Stimulated activated CD8-positive, alpha-beta memory T cell treated with anti-CD3 and anti-CD28 coated beads, Interleukin-4, amount 100 ng/mL, for 24 hours (primary cell): ENCODE data around the gene LYRM9.
"Not testable (repeated sequence)": the region's sequence is repeated elsewhere in the genome, so short reads cannot be mapped to it uniquely, and the experiment has no call there.

Experiments
- DNase-seq: peaks from one replicate; pipeline ENCODE4 v3.0.0-alpha.2; 2020; ENCODE audit warnings: low read depth

The LYRM9 gene

GRCh38 chr17:27873746-27874145, 19.4 kb downstream of the LYRM9 start:
- DNase-seq: no peak

DNA sequence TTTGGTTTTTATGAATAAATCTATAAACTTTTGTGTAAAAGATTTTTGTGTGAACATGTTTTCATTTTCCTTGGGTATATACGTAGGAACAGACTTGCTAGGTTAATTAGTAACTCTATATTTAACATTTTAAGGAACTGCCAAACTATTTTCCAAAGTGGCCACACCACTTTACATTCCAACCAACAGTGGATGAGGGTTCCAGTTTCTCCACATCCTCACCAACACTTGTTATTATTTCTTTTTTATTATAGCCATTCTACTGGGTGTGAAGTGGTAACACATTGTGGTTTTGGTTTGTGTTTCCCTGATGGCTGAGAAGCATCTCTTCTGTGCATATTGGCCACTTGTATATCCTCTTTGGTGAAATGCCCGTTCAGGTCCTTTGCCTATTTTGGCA, 20.0 kb downstream of the LYRM9 start:
- no peak for DNase-seq

GRCh38 chr17:27872776-27873175, 20.4 kb downstream of the LYRM9 start:
- no peak for DNase-seq

DNA sequence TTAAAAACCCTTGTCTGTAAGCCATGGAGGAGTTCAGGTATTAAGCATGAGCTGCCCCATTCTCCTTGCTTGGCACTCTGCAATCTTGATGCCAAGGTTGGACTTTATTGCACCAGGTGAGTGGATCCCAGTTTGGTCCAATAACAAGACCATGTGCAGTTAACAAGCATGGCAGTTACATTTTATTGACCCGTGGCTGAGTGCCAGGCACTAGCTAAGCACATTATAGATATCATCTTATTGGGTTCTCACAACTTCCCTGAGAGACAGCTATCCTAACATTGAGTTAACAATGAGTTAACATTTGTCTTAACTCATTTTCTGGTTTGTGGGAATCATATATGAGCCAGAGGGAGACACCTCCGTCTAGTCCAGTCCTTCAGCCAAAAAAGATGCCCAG, 21.8 kb downstream of the LYRM9 start:
- DNase-seq: no peak

- DNase-seq: no peak
These were observed 22.8 kb downstream of the LYRM9 start for GRCh38 chr17:27870345-27870744.

DNA sequence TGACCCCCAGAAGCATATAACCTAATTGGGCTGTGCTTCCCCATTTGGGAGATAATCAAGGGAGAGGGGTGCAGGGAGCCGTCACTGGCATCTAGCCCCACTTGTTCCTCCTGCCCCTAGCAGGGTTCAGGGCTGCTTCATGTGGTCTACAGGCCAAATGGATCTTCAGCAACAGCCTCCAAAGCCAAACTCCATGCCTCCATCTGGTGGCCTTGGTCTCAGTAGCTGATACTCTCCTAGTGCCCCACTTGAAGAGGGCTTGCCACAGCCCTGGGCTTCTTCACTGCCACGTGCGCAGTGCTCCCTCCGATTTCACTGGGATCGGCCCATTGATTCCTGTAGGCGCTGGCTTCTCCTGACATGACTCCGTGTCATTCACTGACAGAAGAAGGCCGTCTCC, 24.6 kb downstream of the LYRM9 start:
- no peak for DNase-seq

DNA sequence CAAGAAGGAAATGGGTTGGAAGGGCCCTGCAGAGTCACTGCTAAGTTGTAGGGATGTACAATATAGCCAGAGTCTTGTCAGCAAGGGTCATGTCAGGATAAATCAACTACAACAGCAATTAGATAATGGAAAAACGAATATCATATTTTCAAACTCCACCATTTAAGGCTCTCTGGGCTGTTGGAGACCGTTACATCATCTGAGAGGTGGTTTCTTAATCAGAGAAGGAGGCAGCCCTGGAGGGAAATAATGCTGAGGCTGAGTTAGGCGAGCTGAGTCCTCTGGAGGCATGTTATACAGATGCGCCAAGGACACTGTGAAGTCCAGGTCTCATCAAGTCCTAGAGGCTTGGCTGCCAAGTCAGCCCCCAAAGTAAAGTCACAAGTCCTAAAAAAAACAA, 30.3 kb downstream of the LYRM9 start:
- DNase-seq: no peak

- no peak for DNase-seq
These were observed 31.2 kb downstream of the LYRM9 start for GRCh38 chr17:27862004-27862403.

DNA sequence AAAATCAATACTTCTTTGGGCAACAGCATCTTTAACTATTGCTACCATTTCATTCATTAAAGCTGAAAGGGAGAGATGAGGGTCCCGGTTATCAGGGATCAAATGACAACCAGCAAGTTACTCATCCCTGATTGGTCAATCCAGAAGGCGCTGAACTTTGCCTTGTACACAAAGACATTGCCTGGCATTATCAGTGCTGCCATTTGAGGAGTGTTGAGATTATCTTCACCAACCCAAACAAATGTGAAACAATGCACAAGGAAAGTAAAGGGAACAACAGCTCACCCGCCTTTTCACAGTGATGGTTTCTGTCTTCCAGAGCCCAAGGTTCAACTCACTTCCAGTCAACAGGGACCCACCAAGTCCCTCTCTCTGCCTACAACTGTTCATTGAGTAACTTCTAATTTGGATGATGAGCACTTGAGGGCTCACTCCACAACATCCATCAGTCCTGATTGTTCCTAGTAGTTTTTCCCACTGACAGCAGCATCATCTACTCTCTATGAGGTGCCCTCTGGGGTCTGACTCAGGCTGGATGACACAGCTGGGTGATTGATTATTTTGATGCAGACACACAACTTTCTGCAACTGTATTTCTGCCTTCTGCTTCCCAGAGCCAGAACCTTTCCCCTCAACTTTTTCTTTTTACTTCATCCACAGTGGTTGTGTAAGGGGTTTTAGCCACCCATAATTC, 32.0 kb downstream of the LYRM9 start:
- no peak for DNase-seq

DNA sequence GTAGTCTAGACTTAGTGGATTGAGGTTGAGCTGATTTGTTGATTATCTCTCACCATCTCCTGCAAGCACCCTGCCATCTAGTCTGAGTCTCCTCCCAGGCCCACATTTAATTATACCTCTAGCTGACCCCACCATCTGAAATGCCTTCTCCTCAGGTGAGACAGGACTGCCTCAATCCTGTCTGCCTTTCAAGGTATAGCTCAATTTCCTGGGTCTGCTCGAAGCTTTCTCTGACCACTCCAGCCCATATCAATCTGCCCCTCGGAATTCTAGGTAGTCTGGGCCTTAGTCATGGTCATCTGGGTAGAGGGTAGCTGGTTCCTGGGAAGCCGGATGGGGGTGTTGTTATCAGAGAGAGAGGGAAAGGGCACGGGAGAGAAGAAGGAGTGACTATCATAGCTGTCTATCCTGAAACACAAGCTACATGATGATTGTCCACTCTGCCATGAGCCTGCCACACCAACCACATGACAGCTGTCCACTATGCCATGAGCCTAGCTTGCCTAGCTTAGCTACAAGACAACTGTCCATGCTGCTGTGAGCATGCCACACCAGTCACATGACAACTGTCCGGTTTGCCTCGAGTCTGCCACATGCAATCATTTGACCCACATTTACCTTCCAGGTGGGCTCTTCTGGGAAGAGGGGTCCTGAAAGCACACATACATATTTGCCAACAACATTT, 34.4 kb downstream of the LYRM9 start:
- DNase-seq: no peak

GRCh38 chr17:27856676-27857432, 36.3 kb downstream of the LYRM9 start:
- no peak for DNase-seq

GRCh38 chr17:27855454-27855853, 37.7 kb downstream of the LYRM9 start:
- no peak for DNase-seq

DNA sequence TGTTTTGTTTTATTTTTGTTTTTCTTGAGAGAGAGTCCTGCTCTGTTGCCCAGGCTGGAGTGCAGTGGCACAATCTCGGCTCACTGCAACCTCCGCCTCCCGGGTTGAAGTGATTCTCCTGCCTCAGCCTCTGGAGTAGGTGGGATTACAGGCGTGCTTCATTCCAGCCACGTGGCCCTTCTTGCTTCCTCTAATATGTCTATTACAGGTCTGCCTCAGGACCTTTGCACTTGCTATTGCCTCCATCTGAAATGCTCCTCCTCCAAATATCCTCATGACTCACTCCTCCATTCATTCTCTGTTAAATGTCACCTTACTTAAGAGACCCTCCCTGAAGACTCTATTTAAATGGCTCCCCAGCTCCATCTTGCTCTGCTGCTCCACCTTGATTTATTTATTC, 39.0 kb downstream of the LYRM9 start:
- DNase-seq: no peak

- DNase-seq: no peak
These were observed 40.1 kb downstream of the LYRM9 start for GRCh38 chr17:27853091-27853490.

DNA sequence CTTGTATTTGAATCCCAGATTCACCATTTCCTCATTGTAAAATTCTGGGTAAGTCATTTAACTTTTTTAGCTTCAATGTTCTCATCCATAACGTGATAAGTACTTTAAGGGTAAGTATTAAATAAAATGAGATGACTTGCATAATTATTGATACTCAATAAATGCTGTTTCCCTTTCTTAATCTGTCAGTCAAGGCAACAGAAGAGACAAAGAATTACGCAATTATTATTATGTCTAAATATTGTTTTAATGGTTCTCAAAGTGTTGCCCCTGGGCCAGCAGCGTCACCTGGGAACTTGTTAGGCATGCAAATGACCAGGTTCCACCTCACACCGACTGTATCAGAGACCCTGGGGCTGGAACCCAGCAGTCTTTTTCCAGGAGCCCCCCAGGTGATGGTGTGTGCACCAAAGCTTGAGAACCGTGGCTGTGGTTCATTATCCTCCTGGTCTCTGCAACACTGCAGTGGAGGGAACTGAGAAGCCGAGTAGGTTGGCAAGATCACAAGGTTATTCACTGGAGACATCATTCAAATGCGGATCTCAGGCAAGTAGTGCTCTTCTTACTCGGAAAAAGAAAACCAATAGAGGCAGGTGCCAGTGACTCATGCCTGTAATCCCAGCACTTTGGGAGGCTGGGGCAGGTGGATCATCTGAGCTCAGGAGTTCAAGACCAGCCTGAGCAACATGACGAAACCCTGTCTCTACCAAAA, 43.5 kb downstream of the LYRM9 start:
- DNase-seq: no peak

- DNase-seq: no peak
These were observed 44.2 kb downstream of the LYRM9 start for GRCh38 chr17:27848931-27849330.

DNA sequence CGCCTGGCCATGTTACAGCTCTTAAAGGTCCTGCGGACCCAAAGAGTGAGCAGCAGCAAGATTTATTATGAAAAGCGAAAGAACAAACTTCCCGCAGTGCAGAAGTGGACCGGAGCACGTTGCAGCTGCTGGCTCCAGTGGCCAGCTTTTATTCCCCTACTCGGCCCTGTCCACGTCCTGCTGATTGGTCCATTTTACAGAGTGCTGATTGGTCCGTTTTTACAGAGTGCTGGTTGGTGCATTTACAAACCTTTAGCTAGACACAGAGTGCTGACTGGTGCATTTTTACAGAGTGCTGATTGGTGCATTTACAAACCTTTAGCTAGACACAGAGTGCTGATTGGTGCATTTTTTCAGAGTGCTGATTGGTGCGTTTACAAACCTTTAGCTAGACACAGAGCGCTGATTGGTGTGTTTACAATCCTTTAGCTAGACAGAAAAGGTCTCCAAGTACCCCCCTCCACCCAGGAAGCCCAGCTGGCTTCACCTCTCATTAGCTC, 46.3 kb downstream of the LYRM9 start:
- not testable (repeated sequence) for DNase-seq

GRCh38 chr17:27846042-27846655, 47.0 kb downstream of the LYRM9 start:
- peak; percentile 11 for DNase-seq

DNA sequence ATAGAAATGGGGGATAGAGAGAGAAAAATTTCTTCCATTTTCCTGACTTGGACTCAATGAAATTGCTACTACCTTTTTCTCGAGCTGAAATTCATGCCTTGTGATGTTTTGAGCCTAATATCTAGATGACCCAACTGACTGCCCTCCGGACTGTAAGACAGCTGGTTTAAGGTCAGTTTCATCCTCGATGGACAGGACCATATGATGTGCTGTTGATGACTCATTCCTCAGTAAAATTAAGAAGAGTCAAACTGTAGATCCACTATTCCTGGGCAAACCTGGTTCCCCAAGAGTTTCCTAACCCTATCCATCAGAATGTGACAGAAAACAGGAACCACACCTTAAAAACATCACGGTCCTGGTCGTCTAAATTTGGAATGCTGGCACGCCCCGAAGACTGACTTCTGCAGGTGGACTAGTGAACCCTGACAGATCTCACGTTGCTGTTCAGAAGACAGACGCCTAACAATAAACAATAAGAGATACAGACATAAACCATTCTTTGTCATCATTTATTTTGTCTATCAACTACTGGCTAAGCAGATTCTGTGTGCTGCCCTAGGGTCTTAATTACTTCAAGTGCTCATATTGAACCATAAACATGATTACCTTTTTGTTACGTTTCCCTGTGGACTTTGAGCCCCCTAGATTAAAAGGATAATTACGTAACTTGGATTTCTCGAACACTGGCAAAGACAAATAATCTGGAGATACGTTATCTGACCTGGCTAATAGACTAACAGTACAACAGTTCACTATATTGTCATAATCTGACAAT, 47.7 kb downstream of the LYRM9 start:
- DNase-seq: no peak

DNA sequence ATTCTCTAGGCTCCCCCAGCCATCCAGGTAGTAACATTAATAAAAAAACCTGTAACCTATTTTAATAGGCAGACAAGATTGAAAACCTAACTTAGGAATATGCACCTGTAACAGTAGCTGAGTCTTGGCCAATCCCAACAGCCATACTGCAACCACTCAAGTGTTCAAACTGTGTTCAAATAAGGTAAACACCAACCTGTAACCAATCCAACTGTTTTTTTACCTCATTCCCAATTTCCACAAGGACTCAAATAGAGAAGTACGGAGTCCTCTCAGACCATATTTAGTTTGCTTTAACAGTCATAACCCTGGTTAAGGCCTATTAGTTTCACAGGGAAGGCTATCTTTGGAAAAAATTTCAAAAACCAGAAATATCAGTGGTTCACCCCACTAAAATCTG, 52.5 kb downstream of the LYRM9 start:
- DNase-seq: no peak

GRCh38 chr17:27840406-27840678, 52.8 kb downstream of the LYRM9 start:
- DNase-seq: not testable (repeated sequence)
